Naive thymus-derived CD8-positive, alpha-beta T cell (primary cell): ENCODE results near the gene BNC1. TPM values are rescaled to one million over a fixed set of nuclear protein-coding genes. Genes with fewer than 3 reads are reported as not detected.

Source experiments
- ATAC-seq, 2 donors: fragments of 150-1000 bp; cut with Tn5 transposase in 1 of 2; sonication (Bioruptor Pico), chemical (Tn5 transposase) in 1 of 2; 1 replicate in 1 of 2; 2 replicates in 1 of 2; pipeline ENCODE4 v1.10.0; 2021; ENCODE audit warnings: mild to moderate bottlenecking in 2 of 2, moderate library complexity in 2 of 2
- POLR2A ChIA-PET: fragments of 350-600 bp; sonication (Branson Sonifier 250); formaldehyde crosslinking; loops from one replicate; lab custom pipeline; 2021; ENCODE audit warnings: antibody characterized with exemption; lab: Charles Lee
- DNase-seq, 10 donors: peaks; one replicate each; pipeline versions ENCODE4 v3.0.0 to v3.0.0-alpha.2; 2020 to 2022
- H3K27ac Mint-ChIP-seq, 10 donors: one replicate each; pipeline ENCODE4 v1.8.0; 2020 to 2022; ENCODE audit warnings: mild to moderate bottlenecking in 10 of 10, mixed read lengths in 10 of 10, moderate library complexity in 4 of 10, inconsistent platforms in 1 of 10
- H3K27me3 Mint-ChIP-seq, 5 donors: one replicate each; pipeline ENCODE4 v1.8.0; 2021 to 2022; ENCODE audit warnings: mixed read lengths in 5 of 5
- H3K36me3 Mint-ChIP-seq, 3 donors: one replicate each; pipeline ENCODE4 v1.8.0; 2020 to 2022; ENCODE audit warnings: mixed read lengths in 3 of 3, mild to moderate bottlenecking in 2 of 3, inconsistent platforms in 1 of 3
- H3K4me1 Mint-ChIP-seq, 4 donors: one replicate each; pipeline ENCODE4 v1.8.0; 2021 to 2022; ENCODE audit warnings: mixed read lengths in 4 of 4
- H3K4me3 Mint-ChIP-seq, 10 donors: one replicate each; pipeline ENCODE4 v1.8.0; 2020 to 2022; ENCODE audit warnings: mild to moderate bottlenecking in 10 of 10, mixed read lengths in 10 of 10, moderate library complexity in 6 of 10, inconsistent platforms in 1 of 10
- H3K9me3 Mint-ChIP-seq, 9 donors: one replicate each; pipeline ENCODE4 v1.8.0; 2020 to 2022; ENCODE audit warnings: mixed read lengths in 9 of 9, mild to moderate bottlenecking in 3 of 9, inconsistent platforms in 1 of 9, moderate library complexity in 1 of 9
- polyA plus RNA-seq, 3 donors: library from polyadenylated mRNA; unstranded; fragments of 300-500 nt; fragmentation: Illumina TruSeq; gene quantifications; one replicate each; pipeline ENCODE4 v1.2.3, GENCODE V29; 2021
- total RNA-seq, 8 experiments: library from RNA in 2 of 8; stranded (reverse) in 2 of 8; gene quantifications; one replicate each; pipeline ENCODE4 v1.2.3 and lab custom pipeline; 2021 to 2026

Gene BNC1
- total and polyA plus RNA-seq, 5 experiments from 2014 or later, result not detected

- DNase-seq (no peak), ATAC-seq (no peak)
- Mint-ChIP-seq H3K9me3 (no peaks in the 10 kb centered on the region), H3K4me3 (no peak overlapping the region), H3K27me3 (peaks cover under 1 to 16% (median 7%) of the 10 kb centered on the region in 5 donors), H3K4me1 (no peaks in the 10 kb centered on the region), H3K27ac (no peak overlapping the region), H3K36me3 (no peaks in the 10 kb centered on the region)
- POLR2A ChIA-PET, result no interaction called here
These were observed 26.3 kb upstream of the BNC1 start for GRCh38 chr15:83310521-83311456.

- DNase-seq (no peak), ATAC-seq (no peak)
- Mint-ChIP-seq H3K4me1 (no peaks in the 10 kb centered on the region), H3K36me3 (no peaks in the 10 kb centered on the region), H3K4me3 (no peak overlapping the region), H3K27me3 (peaks cover 15 to 37% (median 18%) of the 10 kb centered on the region in 5 donors), H3K27ac (no peak overlapping the region), H3K9me3 (no peaks in the 10 kb centered on the region)
- POLR2A ChIA-PET, result no interaction called here
These were observed 24.2 kb upstream of the BNC1 start for GRCh38 chr15:83308671-83309070.

- Mint-ChIP-seq H3K36me3 (peaks cover 0 to 4% (median 0%) of the 10 kb centered on the region in 3 donors), H3K9me3 (peaks cover 0 to 1% (median 0%) of the 10 kb centered on the region in 9 donors), H3K4me1 (no peaks in the 10 kb centered on the region), H3K4me3 (no peak overlapping the region), H3K27me3 (peaks cover 23 to 53% (median 28%) of the 10 kb centered on the region in 5 donors), H3K27ac (no peak overlapping the region)
- POLR2A ChIA-PET, result no interaction called here
- DNase-seq, result no peak
- ATAC-seq, result no peak
These were observed 22.1 kb upstream of the BNC1 start for GRCh38 chr15:83306561-83306960.

GRCh38 chr15:83305704-83306291 is 21.3 kb upstream of the BNC1 start:
- Mint-ChIP-seq H3K27me3 (peaks cover 23 to 55% (median 31%) of the 10 kb centered on the region in 5 donors), H3K36me3 (peaks cover 0 to 4% (median 0%) of the 10 kb centered on the region in 3 donors), H3K4me3 (no peak overlapping the region), H3K9me3 (peaks cover 0 to 1% (median 0%) of the 10 kb centered on the region in 9 donors), H3K4me1 (no peaks in the 10 kb centered on the region), H3K27ac (no peak overlapping the region)
- POLR2A ChIA-PET, result no interaction called here
- DNase-seq, result no peak
- ATAC-seq, result no peak

- POLR2A ChIA-PET, result no interaction called here
- DNase-seq (no peak), ATAC-seq (no peak)
- Mint-ChIP-seq H3K9me3 (peaks cover 0 to 1% (median 0%) of the 10 kb centered on the region in 9 donors), H3K27me3 (peaks cover 23 to 55% (median 32%) of the 10 kb centered on the region in 5 donors), H3K4me3 (no peak overlapping the region), H3K27ac (no peak overlapping the region), H3K4me1 (no peaks in the 10 kb centered on the region), H3K36me3 (peaks cover 0 to 4% (median 0%) of the 10 kb centered on the region in 3 donors)
These were observed 20.6 kb upstream of the BNC1 start for GRCh38 chr15:83304861-83305703.

GRCh38 chr15:83303535-83303934 is 19.1 kb upstream of the BNC1 start:
- Mint-ChIP-seq H3K9me3 (peaks cover 0 to 1% (median 0%) of the 10 kb centered on the region in 9 donors), H3K4me3 (no peak overlapping the region), H3K27me3 (peaks cover 25 to 59% (median 37%) of the 10 kb centered on the region in 5 donors), H3K4me1 (no peaks in the 10 kb centered on the region), H3K27ac (no peak overlapping the region), H3K36me3 (peaks cover 0 to 4% (median 0%) of the 10 kb centered on the region in 3 donors)
- POLR2A ChIA-PET, result no interaction called here
- ATAC-seq (no peak), DNase-seq (no peak)

GRCh38 chr15:83300826-83301225 is 16.4 kb upstream of the BNC1 start:
- no peak for ATAC-seq
- POLR2A ChIA-PET, result no interaction called here
- peaks cover 0 to 8% (median 0%) of the 10 kb centered on the region in 3 donors for H3K36me3 Mint-ChIP-seq

GRCh38 chr15:83299462-83299861 is 15.0 kb upstream of the BNC1 start:
- DNase-seq (no peak), ATAC-seq (no peak)
- H3K4me3 Mint-ChIP-seq, result no peak overlapping the region
- H3K27me3 Mint-ChIP-seq, result peaks cover 19 to 75% (median 41%) of the 10 kb centered on the region in 5 donors
- H3K27ac Mint-ChIP-seq, result no peak overlapping the region
- peaks cover 0 to 1% (median 0%) of the 10 kb centered on the region in 9 donors for H3K9me3 Mint-ChIP-seq
- POLR2A ChIA-PET, result no interaction called here
- no peaks in the 10 kb centered on the region for H3K4me1 Mint-ChIP-seq
- H3K36me3 Mint-ChIP-seq, result peaks cover 0 to 8% (median 0%) of the 10 kb centered on the region in 3 donors

More at GRCh38 chr15:83300826-83301225, 16.4 kb upstream of the BNC1 start:
- H3K9me3 Mint-ChIP-seq, result peaks cover 0 to 1% (median 0%) of the 10 kb centered on the region in 9 donors
- no peak for DNase-seq
- H3K4me3 Mint-ChIP-seq, result no peak overlapping the region
- H3K27ac Mint-ChIP-seq, result no peak overlapping the region
- peaks cover 26 to 77% (median 49%) of the 10 kb centered on the region in 5 donors for H3K27me3 Mint-ChIP-seq
- H3K4me1 Mint-ChIP-seq, result no peaks in the 10 kb centered on the region

- ATAC-seq (no peak), DNase-seq (no peak)
- Mint-ChIP-seq H3K36me3 (peaks cover 0 to 4% (median 0%) of the 10 kb centered on the region in 3 donors), H3K9me3 (peaks cover 0 to 4% (median 0%) of the 10 kb centered on the region in 9 donors), H3K4me3 (no peak overlapping the region), H3K4me1 (no peaks in the 10 kb centered on the region), H3K27ac (no peak overlapping the region), H3K27me3 (peaks cover 15 to 49% (median 26%) of the 10 kb centered on the region in 5 donors)
- POLR2A ChIA-PET, result no interaction called here
These were observed 11.0 kb upstream of the BNC1 start for GRCh38 chr15:83295417-83295816.

- peaks cover 16 to 50% (median 24%) of the 10 kb centered on the region in 5 donors for H3K27me3 Mint-ChIP-seq
- H3K4me1 Mint-ChIP-seq, result no peaks in the 10 kb centered on the region
- DNase-seq (no peak), ATAC-seq (no peak)
- no peak overlapping the region for H3K27ac Mint-ChIP-seq
- POLR2A ChIA-PET, result no interaction called here
- H3K36me3 Mint-ChIP-seq, result peaks cover 0 to 4% (median 0%) of the 10 kb centered on the region in 3 donors
- peaks cover 0 to 4% (median 0%) of the 10 kb centered on the region in 9 donors for H3K9me3 Mint-ChIP-seq
- no peak overlapping the region for H3K4me3 Mint-ChIP-seq
These were observed 8.7 kb upstream of the BNC1 start for GRCh38 chr15:83293201-83293600.

- H3K36me3 Mint-ChIP-seq, result peaks cover 0 to 4% (median 0%) of the 10 kb centered on the region in 3 donors
- peaks cover 0 to 4% (median 0%) of the 10 kb centered on the region in 9 donors for H3K9me3 Mint-ChIP-seq
- no peak overlapping the region for H3K27ac Mint-ChIP-seq
- no peak for DNase-seq
- H3K4me1 Mint-ChIP-seq, result no peaks in the 10 kb centered on the region
- H3K27me3 Mint-ChIP-seq, result peaks cover 15 to 50% (median 28%) of the 10 kb centered on the region in 5 donors
- no peak for ATAC-seq
- POLR2A ChIA-PET, result no interaction called here
- peak overlapping the region in 1 of 10 donors; percentile 38 for H3K4me3 Mint-ChIP-seq
These were observed 7.9 kb upstream of the BNC1 start for GRCh38 chr15:83292317-83292716.

- Mint-ChIP-seq H3K27ac (no peak overlapping the region), H3K4me3 (no peak overlapping the region), H3K27me3 (peaks cover 17 to 50% (median 29%) of the 10 kb centered on the region in 5 donors), H3K9me3 (peaks cover 0 to 4% (median 0%) of the 10 kb centered on the region in 9 donors), H3K4me1 (peaks cover 0 to 5% (median 0%) of the 10 kb centered on the region in 4 donors), H3K36me3 (peaks cover 0 to 6% (median 0%) of the 10 kb centered on the region in 3 donors)
- ATAC-seq (no peak), DNase-seq (no peak)
- POLR2A ChIA-PET, result no interaction called here
These were observed 5.8 kb upstream of the BNC1 start for GRCh38 chr15:83290236-83290635.
